Naive thymus-derived CD8-positive, alpha-beta T cell (primary cell): Measurements from ENCODE around the gene ATP2C2. TPM values are rescaled to one million over a fixed set of nuclear protein-coding genes. Genes with fewer than 3 reads are reported as not detected.

Source experiments
- ATAC-seq, 2 donors: fragments of 150-1000 bp; cut with Tn5 transposase in 1 of 2; sonication (Bioruptor Pico), chemical (Tn5 transposase) in 1 of 2; 1 replicate in 1 of 2; 2 replicates in 1 of 2; pipeline ENCODE4 v1.10.0; 2021; ENCODE audit warnings: mild to moderate bottlenecking in 2 of 2, moderate library complexity in 2 of 2
- POLR2A ChIA-PET: fragments of 350-600 bp; sonication (Branson Sonifier 250); formaldehyde crosslinking; loops from one replicate; lab custom pipeline; 2021; ENCODE audit warnings: antibody characterized with exemption; lab: Charles Lee
- DNase-seq, 10 donors: peaks; one replicate each; pipeline versions ENCODE4 v3.0.0 to v3.0.0-alpha.2; 2020 to 2022
- H3K27ac Mint-ChIP-seq, 10 donors: one replicate each; pipeline ENCODE4 v1.8.0; 2020 to 2022; ENCODE audit warnings: mild to moderate bottlenecking in 10 of 10, mixed read lengths in 10 of 10, moderate library complexity in 4 of 10, inconsistent platforms in 1 of 10
- H3K27me3 Mint-ChIP-seq, 5 donors: one replicate each; pipeline ENCODE4 v1.8.0; 2021 to 2022; ENCODE audit warnings: mixed read lengths in 5 of 5
- H3K36me3 Mint-ChIP-seq, 3 donors: one replicate each; pipeline ENCODE4 v1.8.0; 2020 to 2022; ENCODE audit warnings: mixed read lengths in 3 of 3, mild to moderate bottlenecking in 2 of 3, inconsistent platforms in 1 of 3
- H3K4me1 Mint-ChIP-seq, 4 donors: one replicate each; pipeline ENCODE4 v1.8.0; 2021 to 2022; ENCODE audit warnings: mixed read lengths in 4 of 4
- H3K4me3 Mint-ChIP-seq, 10 donors: one replicate each; pipeline ENCODE4 v1.8.0; 2020 to 2022; ENCODE audit warnings: mild to moderate bottlenecking in 10 of 10, mixed read lengths in 10 of 10, moderate library complexity in 6 of 10, inconsistent platforms in 1 of 10
- H3K9me3 Mint-ChIP-seq, 9 donors: one replicate each; pipeline ENCODE4 v1.8.0; 2020 to 2022; ENCODE audit warnings: mixed read lengths in 9 of 9, mild to moderate bottlenecking in 3 of 9, inconsistent platforms in 1 of 9, moderate library complexity in 1 of 9
- polyA plus RNA-seq, 3 donors: library from polyadenylated mRNA; unstranded; fragments of 300-500 nt; fragmentation: Illumina TruSeq; gene quantifications; one replicate each; pipeline ENCODE4 v1.2.3, GENCODE V29; 2021
- total RNA-seq, 8 experiments: library from RNA in 2 of 8; stranded (reverse) in 2 of 8; gene quantifications; one replicate each; pipeline ENCODE4 v1.2.3 and lab custom pipeline; 2021 to 2026

ATP2C2 gene
- total and polyA plus RNA-seq, 5 experiments from 2014 or later, result not detected

- Mint-ChIP-seq H3K27ac (no peak overlapping the region), H3K9me3 (peaks cover 0 to 6% (median 0%) of the 10 kb centered on the region in 9 donors), H3K4me1 (peaks cover 0 to 4% (median under 1%) of the 10 kb centered on the region in 4 donors), H3K36me3 (no peaks in the 10 kb centered on the region), H3K4me3 (no peak overlapping the region), H3K27me3 (peaks cover 2 to 33% (median 7%) of the 10 kb centered on the region in 5 donors)
- POLR2A ChIA-PET, result no interaction called here
- peak in 1 of 10 donors; percentile 4 for DNase-seq
- ATAC-seq, result no peak
These were observed 55.1 kb downstream of the ATP2C2 start for GRCh38 chr16:84423416-84423837.

- DNase-seq (no peak), ATAC-seq (no peak)
- Mint-ChIP-seq H3K27me3 (peaks cover 6 to 26% (median 11%) of the 10 kb centered on the region in 5 donors), H3K9me3 (peaks cover 0 to 6% (median 0%) of the 10 kb centered on the region in 9 donors), H3K4me3 (no peak overlapping the region), H3K27ac (peak overlapping the region in 1 of 10 donors; percentile 46), H3K4me1 (peaks cover 0 to 2% (median under 1%) of the 10 kb centered on the region in 4 donors), H3K36me3 (no peaks in the 10 kb centered on the region)
- POLR2A ChIA-PET, result no interaction called here
These were observed 57.4 kb downstream of the ATP2C2 start for GRCh38 chr16:84425696-84426095.

GRCh38 chr16:84426804-84427203 is 58.5 kb downstream of the ATP2C2 start:
- H3K27me3 Mint-ChIP-seq, result peaks cover 6 to 35% (median 11%) of the 10 kb centered on the region in 5 donors
- POLR2A ChIA-PET, result no interaction called here

GRCh38 chr16:84427553-84427952 is 59.2 kb downstream of the ATP2C2 start:
- Mint-ChIP-seq H3K9me3 (peaks cover 0 to 6% (median 0%) of the 10 kb centered on the region in 9 donors), H3K27me3 (peaks cover 6 to 35% (median 11%) of the 10 kb centered on the region in 5 donors), H3K4me3 (no peak overlapping the region), H3K36me3 (no peaks in the 10 kb centered on the region), H3K4me1 (peaks cover 0 to 2% (median under 1%) of the 10 kb centered on the region in 4 donors), H3K27ac (no peak overlapping the region)
- no peak for DNase-seq
- no peak for ATAC-seq
- POLR2A ChIA-PET, result no interaction called here

More at GRCh38 chr16:84426804-84427203, 58.5 kb downstream of the ATP2C2 start:
- Mint-ChIP-seq H3K27ac (no peak overlapping the region), H3K4me3 (no peak overlapping the region), H3K36me3 (no peaks in the 10 kb centered on the region), H3K9me3 (peaks cover 0 to 6% (median 0%) of the 10 kb centered on the region in 9 donors), H3K4me1 (peaks cover 0 to 2% (median under 1%) of the 10 kb centered on the region in 4 donors)
- ATAC-seq (no peak), DNase-seq (no peak)

GRCh38 chr16:84430860-84431259 is 62.5 kb downstream of the ATP2C2 start:
- POLR2A ChIA-PET, result no interaction called here
- H3K4me3 Mint-ChIP-seq, result no peak overlapping the region
- H3K27me3 Mint-ChIP-seq, result peaks cover 6 to 35% (median 11%) of the 10 kb centered on the region in 5 donors
- no peak overlapping the region for H3K27ac Mint-ChIP-seq
- peaks cover 0 to 2% (median 0%) of the 10 kb centered on the region in 4 donors for H3K4me1 Mint-ChIP-seq
- ATAC-seq, result no peak
- no peaks in the 10 kb centered on the region for H3K9me3 Mint-ChIP-seq
- no peak for DNase-seq
- H3K36me3 Mint-ChIP-seq, result no peaks in the 10 kb centered on the region

GRCh38 chr16:84434800-84435199 is 66.5 kb downstream of the ATP2C2 start:
- peaks cover 3 to 18% (median 7%) of the 10 kb centered on the region in 5 donors for H3K27me3 Mint-ChIP-seq
- no peaks in the 10 kb centered on the region for H3K9me3 Mint-ChIP-seq
- H3K4me1 Mint-ChIP-seq, result no peaks in the 10 kb centered on the region
- no peak overlapping the region for H3K4me3 Mint-ChIP-seq
- POLR2A ChIA-PET, result no interaction called here
- H3K27ac Mint-ChIP-seq, result no peak overlapping the region
- no peak for DNase-seq
- no peak for ATAC-seq
- H3K36me3 Mint-ChIP-seq, result no peaks in the 10 kb centered on the region

- no peak overlapping the region for H3K4me3 Mint-ChIP-seq
- no peak overlapping the region for H3K27ac Mint-ChIP-seq
- H3K4me1 Mint-ChIP-seq, result no peaks in the 10 kb centered on the region
- no peaks in the 10 kb centered on the region for H3K9me3 Mint-ChIP-seq
- no peaks in the 10 kb centered on the region for H3K36me3 Mint-ChIP-seq
- POLR2A ChIA-PET, result no interaction called here
- ATAC-seq (no peak), DNase-seq (peak in 1 of 10 donors; percentile 24)
- peaks cover 0 to 7% (median 4%) of the 10 kb centered on the region in 5 donors for H3K27me3 Mint-ChIP-seq
These were observed 67.9 kb downstream of the ATP2C2 start for GRCh38 chr16:84436196-84436595.

GRCh38 chr16:84438971-84439696 is 70.8 kb downstream of the ATP2C2 start:
- no peaks in the 10 kb centered on the region for H3K9me3 Mint-ChIP-seq
- ATAC-seq (no peak), DNase-seq (peak in 1 of 10 donors; percentile 40)
- H3K4me1 Mint-ChIP-seq, result peaks cover 0 to 3% (median 0%) of the 10 kb centered on the region in 4 donors
- H3K27me3 Mint-ChIP-seq, result peaks cover 3 to 22% (median 15%) of the 10 kb centered on the region in 5 donors
- H3K27ac Mint-ChIP-seq, result no peak overlapping the region
- no peaks in the 10 kb centered on the region for H3K36me3 Mint-ChIP-seq
- POLR2A ChIA-PET, result interaction anchor here (0.6 kb wide), 1 partner anchor 35 kb away, joined by 5 read pairs; no protein-coding TSS in a partner anchor
- H3K4me3 Mint-ChIP-seq, result no peak overlapping the region

GRCh38 chr16:84442416-84443145 is 74.2 kb downstream of the ATP2C2 start:
- POLR2A ChIA-PET, result no interaction called here
- DNase-seq, result peak in 1 of 10 donors; percentile 47
- Mint-ChIP-seq H3K27me3 (peaks cover 3 to 27% (median 18%) of the 10 kb centered on the region in 5 donors), H3K4me1 (peaks cover 0 to 3% (median 0%) of the 10 kb centered on the region in 4 donors), H3K36me3 (no peaks in the 10 kb centered on the region), H3K27ac (peak overlapping the region in 2 of 10 donors; percentile 15 to 74), H3K4me3 (no peak overlapping the region), H3K9me3 (no peaks in the 10 kb centered on the region)
- ATAC-seq, result no peak

GRCh38 chr16:84443166-84443802 is 74.9 kb downstream of the ATP2C2 start:
- Mint-ChIP-seq H3K36me3 (no peaks in the 10 kb centered on the region), H3K27me3 (peaks cover 3 to 27% (median 19%) of the 10 kb centered on the region in 5 donors), H3K9me3 (no peaks in the 10 kb centered on the region), H3K4me3 (no peak overlapping the region), H3K27ac (peak overlapping the region in 2 of 10 donors; percentile 15 to 74), H3K4me1 (peaks cover 0 to 3% (median 0%) of the 10 kb centered on the region in 4 donors)
- peak in 1 of 10 donors; percentile 49 for DNase-seq
- POLR2A ChIA-PET, result interaction anchor here (0.6 kb wide), 1 partner anchor 102 kb away, joined by 3 read pairs; no protein-coding TSS in a partner anchor
- ATAC-seq, result no peak

GRCh38 chr16:84444476-84444875 is 76.1 kb downstream of the ATP2C2 start:
- POLR2A ChIA-PET, result no interaction called here
- H3K36me3 Mint-ChIP-seq, result no peaks in the 10 kb centered on the region
- ATAC-seq (no peak), DNase-seq (peak in 1 of 10 donors; percentile 6)
- H3K4me3 Mint-ChIP-seq, result no peak overlapping the region
- H3K27me3 Mint-ChIP-seq, result peaks cover 3 to 27% (median 22%) of the 10 kb centered on the region in 5 donors
- H3K4me1 Mint-ChIP-seq, result peaks cover 0 to 3% (median 0%) of the 10 kb centered on the region in 4 donors
- H3K9me3 Mint-ChIP-seq, result no peaks in the 10 kb centered on the region
- H3K27ac Mint-ChIP-seq, result no peak overlapping the region

- DNase-seq, result no peak
- ATAC-seq, result no peak
- Mint-ChIP-seq H3K9me3 (no peaks in the 10 kb centered on the region), H3K4me1 (peaks cover 0 to 3% (median 0%) of the 10 kb centered on the region in 4 donors), H3K36me3 (no peaks in the 10 kb centered on the region), H3K27ac (no peak overlapping the region), H3K27me3 (peaks cover 3 to 25% (median 22%) of the 10 kb centered on the region in 5 donors), H3K4me3 (no peak overlapping the region)
- POLR2A ChIA-PET, result no interaction called here
These were observed 77.7 kb downstream of the ATP2C2 start for GRCh38 chr16:84446084-84446483.
